K562 (cell line): ENCODE results near the gene GCDH. TPM values are rescaled to one million over a fixed set of nuclear protein-coding genes. Genes with fewer than 3 reads are reported as not detected.

Experiments used
- FOS ChIP-seq: IDR thresholded peaks from 3 replicates; pipeline ENCODE4 v1.6.1; 2011; ENCODE audit not compliant: insufficient read length; ENCODE audit errors: extremely low read depth
- GABPA ChIP-seq: fragments of 200-800 bp; sonication (Bioruptor generic); conservative IDR thresholded peaks from 2 replicates; pipeline ENCODE4 v1.6.1; 2016; ENCODE audit warnings: low read depth, missing genetic modification characterization, missing compliant biosample characterization
- KAT7 ChIP-seq: sonication (generic); formaldehyde crosslinking; IDR thresholded peaks from 2 replicates; pipeline ENCODE4 v1.8.0; 2022; ENCODE audit warnings: missing genetic modification reagents, mild to moderate bottlenecking, borderline replicate concordance
- NBN ChIP-seq: fragments of 450-650 bp; IDR thresholded peaks from 2 replicates; pipeline ENCODE4 v1.6.1; 2016; ENCODE audit warnings: low read depth, mild to moderate bottlenecking
- NCOA6 ChIP-seq: fragments of 450-650 bp; IDR thresholded peaks from 2 replicates; pipeline ENCODE4 v1.6.1; 2017; ENCODE audit warnings: mild to moderate bottlenecking
- POLR3A ChIP-seq: IDR thresholded peaks from 2 replicates; pipeline ENCODE4 v1.6.1; 2011; ENCODE audit warnings: borderline replicate concordance, mild to moderate bottlenecking, moderate library complexity; ENCODE audit not compliant: insufficient read length, insufficient read depth; ENCODE audit errors: extremely low read depth
- RBBP5 ChIP-seq: fragments of 200-600 bp; sonication (generic); IDR thresholded peaks from 2 replicates; pipeline ENCODE4 v1.6.1; 2012; ENCODE audit warnings: borderline replicate concordance, mild to moderate bottlenecking, low read length, control low read depth, inconsistent platforms; ENCODE audit not compliant: insufficient read depth, poor library complexity, severe bottlenecking
- SPI1 ChIP-seq: IDR thresholded peaks from 2 replicates; pipeline ENCODE4 v1.6.1; 2011; ENCODE audit warnings: low read depth, low read length, control low read depth, borderline replicate concordance
- TAF1 ChIP-seq: IDR thresholded peaks from 2 replicates; pipeline ENCODE4 v1.6.1; 2011; ENCODE audit warnings: mild to moderate bottlenecking, low read length, moderate library complexity; ENCODE audit not compliant: insufficient read depth, control insufficient read depth, severe bottlenecking; ENCODE audit errors: extremely low read depth
- TEAD4 ChIP-seq, 2 experiments: sonication (generic) in 1 of 2; formaldehyde crosslinking in 1 of 2; IDR thresholded peaks; 2 replicates each; pipeline versions ENCODE4 v1.6.1 to v1.8.0; 2012 to 2022; ENCODE audit warnings: borderline replicate concordance in 1 of 2, inconsistent platforms in 1 of 2, low read length in 1 of 2, mild to moderate bottlenecking in 1 of 2, missing genetic modification reagents in 1 of 2
- ZNF57 ChIP-seq: fragments of 450-650 bp; formaldehyde crosslinking; IDR thresholded peaks from 2 replicates; pipeline ENCODE4 v1.4.0; 2020; ENCODE audit warnings: mild to moderate bottlenecking, moderate library complexity
- ZNF586 ChIP-seq: fragments of 450-650 bp; formaldehyde crosslinking; conservative IDR thresholded peaks from 2 replicates; pipeline ENCODE4 v1.4.0; 2020; ENCODE audit warnings: mild to moderate bottlenecking, moderate library complexity
- ZNF766 ChIP-seq: fragments of 200-800 bp; sonication (Bioruptor generic); conservative IDR thresholded peaks from 2 replicates; pipeline ENCODE4 v1.6.1; 2016; ENCODE audit warnings: missing genetic modification characterization, missing compliant biosample characterization
- ZSCAN32 ChIP-seq: fragments of 450-650 bp; formaldehyde crosslinking; IDR thresholded peaks from 2 replicates; pipeline ENCODE4 v1.4.0; 2020; ENCODE audit warnings: mild to moderate bottlenecking, moderate library complexity
- polyA plus RNA-seq, 8 experiments: library from polyadenylated mRNA; depleted of rRNA in 4 of 8; stranded (reverse) in 5 of 8; unstranded in 3 of 8; fragments of >200 nt; fragmentation: Nextera tagmentation in 2 of 8; fragmentation: Illumina TruSeq in 1 of 8; extraction: Ambion mirVana in 2 of 8; extraction: Trizol in 1 of 8; gene quantifications; 2 replicates each; pipeline versions ENCODE4 v1.2.1 to v1.2.3, GENCODE V29; 2011 to 2014; ENCODE audit warnings: inconsistent platforms in 1 of 8, missing spikeins in 1 of 8
- total RNA-seq, 7 experiments: library from RNA; depleted of rRNA in 6 of 7; stranded (reverse); fragments of >200 nt in 6 of 7; fragmentation: Illumina TruSeq in 2 of 7; extraction: Trizol in 2 of 7; gene quantifications; 2 replicates each; pipeline versions ENCODE4 v1.2.1 to v1.2.3, GENCODE V29; 2011 to 2021; ENCODE audit warnings: low replicate concordance in 1 of 7
- TF ChIP-seq, protein P1 (sequence below): fragments of 250-450 bp; sonication (Bioruptor Pico); IDR thresholded peaks from 2 replicates; pipeline ENCODE4 v1.5.0; 2022; ENCODE audit warnings: mild to moderate bottlenecking
- TF ChIP-seq, protein P2 (sequence below): fragments of 450-650 bp; formaldehyde crosslinking; IDR thresholded peaks from 2 replicates; pipeline ENCODE4 v1.4.0; 2020; ENCODE audit warnings: mild to moderate bottlenecking, mixed read lengths
- TF ChIP-seq, protein P3 (sequence below): sonication (generic); formaldehyde crosslinking; IDR thresholded peaks from 2 replicates; pipeline ENCODE4 v1.8.0; 2023; ENCODE audit warnings: missing genetic modification reagents, mild to moderate bottlenecking, borderline replicate concordance

Gene GCDH
- total and polyA plus RNA-seq, 9 of the 15 experiments (the other 6 are each of a cell fraction or from before 2014, with no cell fraction given) = 2.9 to 50.8 (median 19.1) TPM

DNA sequence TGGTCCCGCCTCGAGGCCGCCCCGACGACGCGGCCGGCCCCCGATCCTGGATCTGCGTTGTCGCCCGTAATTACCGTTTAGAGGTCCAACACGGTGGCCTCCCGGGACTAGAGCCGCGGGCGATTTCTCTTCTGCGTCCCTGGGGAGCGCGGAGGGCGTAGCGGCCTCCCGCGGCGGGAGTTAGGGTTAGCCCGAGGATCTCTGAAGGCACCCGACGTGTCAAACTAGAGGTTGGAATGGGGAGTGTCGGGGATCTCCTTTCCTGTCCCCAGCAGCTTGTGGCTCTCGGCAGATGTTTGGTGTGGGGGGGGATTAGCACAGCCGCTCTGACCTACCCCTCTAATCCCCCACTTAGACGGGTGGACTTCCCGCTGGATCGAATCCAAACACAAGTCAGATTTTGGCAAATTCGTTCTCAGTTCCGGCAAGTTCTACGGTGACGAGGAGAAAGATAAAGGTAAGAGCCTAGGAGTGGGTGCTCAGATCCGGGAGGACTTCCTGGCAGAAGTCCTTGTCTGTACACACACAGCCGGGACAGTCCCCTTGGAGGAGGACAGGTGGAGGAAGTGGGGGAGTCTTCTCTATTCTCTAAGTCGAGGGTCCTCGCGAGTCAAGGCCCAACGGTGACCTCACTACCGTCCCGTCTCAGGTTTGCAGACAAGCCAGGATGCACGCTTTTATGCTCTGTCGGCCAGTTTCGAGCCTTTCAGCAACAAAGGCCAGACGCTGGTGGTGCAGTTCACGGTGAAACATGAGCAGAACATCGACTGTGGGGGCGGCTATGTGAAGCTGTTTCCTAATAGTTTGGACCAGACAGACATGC lies 48.0 kb downstream of the GCDH start (continued):
- TF ChIP-seq ZNF766 (CRISPR knock-in tag) (peak; percentile 52; the same call in 1 of the 2 replicates), SPI1 (no peak), NCOA6 (peak; percentile 95), FOS (no peak), TEAD4 (IDR thresholded peaks at IDR 0.05; ENCODE audit: low read length) (no peak), TEAD4 (CRISPR knock-in tag; IDR thresholded peaks at IDR 0.05; ENCODE audit: borderline replicate concordance) (no peak), GABPA (tag) (no peak), POLR3A (no peak), ZNF57 (CRISPR knock-in tag) (no peak), ZNF586 (CRISPR knock-in tag) (no peak), NBN (no peak), RBBP5 (peak; percentile 28), TAF1 (no peak), ZSCAN32 (CRISPR knock-in tag) (no peak), KAT7 (CRISPR knock-in tag) (no peak; the same call in 1 of the 2 replicates)
- TF ChIP-seq, protein P1, sequence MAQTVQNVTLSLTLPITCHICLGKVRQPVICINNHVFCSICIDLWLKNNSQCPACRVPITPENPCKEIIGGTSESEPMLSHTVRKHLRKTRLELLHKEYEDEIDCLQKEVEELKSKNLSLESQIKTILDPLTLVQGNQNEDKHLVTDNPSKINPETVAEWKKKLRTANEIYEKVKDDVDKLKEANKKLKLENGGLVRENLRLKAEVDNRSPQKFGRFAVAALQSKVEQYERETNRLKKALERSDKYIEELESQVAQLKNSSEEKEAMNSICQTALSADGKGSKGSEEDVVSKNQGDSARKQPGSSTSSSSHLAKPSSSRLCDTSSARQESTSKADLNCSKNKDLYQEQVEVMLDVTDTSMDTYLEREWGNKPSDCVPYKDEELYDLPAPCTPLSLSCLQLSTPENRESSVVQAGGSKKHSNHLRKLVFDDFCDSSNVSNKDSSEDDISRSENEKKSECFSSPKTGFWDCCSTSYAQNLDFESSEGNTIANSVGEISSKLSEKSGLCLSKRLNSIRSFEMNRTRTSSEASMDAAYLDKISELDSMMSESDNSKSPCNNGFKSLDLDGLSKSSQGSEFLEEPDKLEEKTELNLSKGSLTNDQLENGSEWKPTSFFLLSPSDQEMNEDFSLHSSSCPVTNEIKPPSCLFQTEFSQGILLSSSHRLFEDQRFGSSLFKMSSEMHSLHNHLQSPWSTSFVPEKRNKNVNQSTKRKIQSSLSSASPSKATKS (CRISPR knock-in tag) = no peak
- TF ChIP-seq, protein P2, sequence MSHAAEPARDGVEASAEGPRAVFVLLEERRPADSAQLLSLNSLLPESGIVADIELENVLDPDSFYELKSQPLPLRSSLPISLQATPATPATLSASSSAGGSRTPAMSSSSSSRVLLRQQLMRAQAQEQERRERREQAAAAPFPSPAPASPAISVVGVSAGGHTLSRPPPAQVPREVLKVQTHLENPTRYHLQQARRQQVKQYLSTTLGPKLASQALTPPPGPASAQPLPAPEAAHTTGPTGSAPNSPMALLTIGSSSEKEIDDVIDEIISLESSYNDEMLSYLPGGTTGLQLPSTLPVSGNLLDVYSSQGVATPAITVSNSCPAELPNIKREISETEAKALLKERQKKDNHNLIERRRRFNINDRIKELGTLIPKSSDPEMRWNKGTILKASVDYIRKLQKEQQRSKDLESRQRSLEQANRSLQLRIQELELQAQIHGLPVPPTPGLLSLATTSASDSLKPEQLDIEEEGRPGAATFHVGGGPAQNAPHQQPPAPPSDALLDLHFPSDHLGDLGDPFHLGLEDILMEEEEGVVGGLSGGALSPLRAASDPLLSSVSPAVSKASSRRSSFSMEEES (CRISPR knock-in tag) = no peak
- TF ChIP-seq, protein P3, sequence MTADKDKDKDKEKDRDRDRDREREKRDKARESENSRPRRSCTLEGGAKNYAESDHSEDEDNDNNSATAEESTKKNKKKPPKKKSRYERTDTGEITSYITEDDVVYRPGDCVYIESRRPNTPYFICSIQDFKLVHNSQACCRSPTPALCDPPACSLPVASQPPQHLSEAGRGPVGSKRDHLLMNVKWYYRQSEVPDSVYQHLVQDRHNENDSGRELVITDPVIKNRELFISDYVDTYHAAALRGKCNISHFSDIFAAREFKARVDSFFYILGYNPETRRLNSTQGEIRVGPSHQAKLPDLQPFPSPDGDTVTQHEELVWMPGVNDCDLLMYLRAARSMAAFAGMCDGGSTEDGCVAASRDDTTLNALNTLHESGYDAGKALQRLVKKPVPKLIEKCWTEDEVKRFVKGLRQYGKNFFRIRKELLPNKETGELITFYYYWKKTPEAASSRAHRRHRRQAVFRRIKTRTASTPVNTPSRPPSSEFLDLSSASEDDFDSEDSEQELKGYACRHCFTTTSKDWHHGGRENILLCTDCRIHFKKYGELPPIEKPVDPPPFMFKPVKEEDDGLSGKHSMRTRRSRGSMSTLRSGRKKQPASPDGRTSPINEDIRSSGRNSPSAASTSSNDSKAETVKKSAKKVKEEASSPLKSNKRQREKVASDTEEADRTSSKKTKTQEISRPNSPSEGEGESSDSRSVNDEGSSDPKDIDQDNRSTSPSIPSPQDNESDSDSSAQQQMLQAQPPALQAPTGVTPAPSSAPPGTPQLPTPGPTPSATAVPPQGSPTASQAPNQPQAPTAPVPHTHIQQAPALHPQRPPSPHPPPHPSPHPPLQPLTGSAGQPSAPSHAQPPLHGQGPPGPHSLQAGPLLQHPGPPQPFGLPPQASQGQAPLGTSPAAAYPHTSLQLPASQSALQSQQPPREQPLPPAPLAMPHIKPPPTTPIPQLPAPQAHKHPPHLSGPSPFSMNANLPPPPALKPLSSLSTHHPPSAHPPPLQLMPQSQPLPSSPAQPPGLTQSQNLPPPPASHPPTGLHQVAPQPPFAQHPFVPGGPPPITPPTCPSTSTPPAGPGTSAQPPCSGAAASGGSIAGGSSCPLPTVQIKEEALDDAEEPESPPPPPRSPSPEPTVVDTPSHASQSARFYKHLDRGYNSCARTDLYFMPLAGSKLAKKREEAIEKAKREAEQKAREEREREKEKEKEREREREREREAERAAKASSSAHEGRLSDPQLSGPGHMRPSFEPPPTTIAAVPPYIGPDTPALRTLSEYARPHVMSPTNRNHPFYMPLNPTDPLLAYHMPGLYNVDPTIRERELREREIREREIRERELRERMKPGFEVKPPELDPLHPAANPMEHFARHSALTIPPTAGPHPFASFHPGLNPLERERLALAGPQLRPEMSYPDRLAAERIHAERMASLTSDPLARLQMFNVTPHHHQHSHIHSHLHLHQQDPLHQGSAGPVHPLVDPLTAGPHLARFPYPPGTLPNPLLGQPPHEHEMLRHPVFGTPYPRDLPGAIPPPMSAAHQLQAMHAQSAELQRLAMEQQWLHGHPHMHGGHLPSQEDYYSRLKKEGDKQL (CRISPR knock-in tag) = 0 out of 2 replicates have a peak, but pooled peaks have one; percentile 83
